BLaER1 (cell line): ENCODE data around the gene C8G.

Experiments
- H3K27ac ChIP-seq: shearing (Covaris generic); formaldehyde crosslinking; 2 replicates; pipeline ENCODE4 v1.8.1; 2022
- H3K27me3 ChIP-seq: shearing (Covaris generic); formaldehyde crosslinking; 2 replicates; pipeline ENCODE4 v1.8.1; 2022
- H3K36me3 ChIP-seq: shearing (Covaris generic); formaldehyde crosslinking; 2 replicates; pipeline ENCODE4 v1.8.1; 2022
- H3K4me1 ChIP-seq: shearing (Covaris generic); formaldehyde crosslinking; 2 replicates; pipeline ENCODE4 v1.8.1; 2022
- H3K4me2 ChIP-seq: shearing (Covaris generic); formaldehyde crosslinking; 2 replicates; pipeline ENCODE4 v1.8.1; 2022
- H3K4me3 ChIP-seq: shearing (Covaris generic); formaldehyde crosslinking; 2 replicates; pipeline ENCODE4 v1.8.1; 2022
- H3K9ac ChIP-seq: shearing (Covaris generic); formaldehyde crosslinking; 2 replicates; pipeline ENCODE4 v1.8.1; 2022
- H3K9me3 ChIP-seq: shearing (Covaris generic); formaldehyde crosslinking; 2 replicates; pipeline ENCODE4 v1.8.1; 2022
- H4K20me1 ChIP-seq: shearing (Covaris generic); formaldehyde crosslinking; 2 replicates; pipeline ENCODE4 v1.8.1; 2022
- Cebpa-rat ChIP-seq: shearing (Covaris generic); IDR thresholded peaks from 2 replicates; pipeline ENCODE4 v1.8.1; 2022

The C8G gene

GRCh38 chr9:136920069-136920468, 25.0 kb upstream of the C8G start:
- peaks cover 99% of the 10 kb centered on the region for H3K36me3 ChIP-seq
- peaks cover 28% of the 10 kb centered on the region for H4K20me1 ChIP-seq
- no peak overlapping the region for H3K27ac ChIP-seq
- no peak for TF ChIP-seq Cebpa-rat
- H3K27me3 ChIP-seq, result no peaks in the 10 kb centered on the region
- no peak overlapping the region for H3K4me2 ChIP-seq
- H3K4me1 ChIP-seq, result no peaks in the 10 kb centered on the region
- H3K4me3 ChIP-seq, result no peak overlapping the region
- H3K9me3 ChIP-seq, result no peaks in the 10 kb centered on the region
- H3K9ac ChIP-seq, result no peak overlapping the region

DNA sequence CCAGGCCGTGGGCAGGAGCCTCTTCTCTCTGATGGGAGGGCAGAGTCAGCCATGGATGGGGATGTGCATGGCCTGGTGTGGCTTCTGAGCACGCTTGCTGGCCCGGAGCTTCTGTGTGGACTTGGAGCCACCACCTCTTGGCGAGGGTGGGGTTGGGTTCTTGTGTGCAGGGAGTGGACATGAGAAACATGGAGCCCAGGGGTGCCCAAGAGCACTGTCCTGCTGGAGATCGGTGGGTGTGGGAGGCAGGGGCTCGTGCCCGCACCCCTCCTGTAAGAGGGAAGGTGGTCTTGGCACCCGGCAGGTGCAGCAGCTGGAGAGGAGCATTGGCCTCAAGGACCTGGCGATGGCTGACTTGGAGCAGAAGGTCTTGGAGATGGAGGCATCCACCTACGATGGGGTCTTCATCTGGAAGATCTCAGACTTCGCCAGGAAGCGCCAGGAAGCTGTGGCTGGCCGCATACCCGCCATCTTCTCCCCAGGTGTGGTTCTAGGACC, 24.3 kb upstream of the C8G start:
- Histone ChIP-seq H3K36me3 (peaks cover 99% of the 10 kb centered on the region), H3K27ac (no peak overlapping the region), H3K4me2 (no peak overlapping the region), H3K9me3 (no peaks in the 10 kb centered on the region), H3K4me1 (no peaks in the 10 kb centered on the region), H3K4me3 (no peak overlapping the region), H3K27me3 (no peaks in the 10 kb centered on the region), H4K20me1 (peaks cover 21% of the 10 kb centered on the region), H3K9ac (no peak overlapping the region)
- TF ChIP-seq Cebpa-rat, result no peak

- H3K9me3 ChIP-seq, result no peaks in the 10 kb centered on the region
- H3K27ac ChIP-seq, result no peak overlapping the region
- peaks cover 21% of the 10 kb centered on the region for H4K20me1 ChIP-seq
- H3K4me3 ChIP-seq, result no peak overlapping the region
- no peaks in the 10 kb centered on the region for H3K4me1 ChIP-seq
- no peak overlapping the region for H3K4me2 ChIP-seq
- H3K9ac ChIP-seq, result no peak overlapping the region
- no peaks in the 10 kb centered on the region for H3K27me3 ChIP-seq
- TF ChIP-seq Cebpa-rat, result no peak
- H3K36me3 ChIP-seq, result peaks cover 99% of the 10 kb centered on the region
These were observed 23.7 kb upstream of the C8G start for GRCh38 chr9:136921307-136921706.

GRCh38 chr9:136921718-136922117, 23.3 kb upstream of the C8G start:
- H3K4me2 ChIP-seq, result no peak overlapping the region
- H3K27me3 ChIP-seq, result no peaks in the 10 kb centered on the region
- no peaks in the 10 kb centered on the region for H3K9me3 ChIP-seq
- no peak for TF ChIP-seq Cebpa-rat
- H4K20me1 ChIP-seq, result peaks cover 21% of the 10 kb centered on the region
- H3K4me3 ChIP-seq, result no peak overlapping the region
- H3K4me1 ChIP-seq, result no peaks in the 10 kb centered on the region
- H3K36me3 ChIP-seq, result peaks cover 99% of the 10 kb centered on the region
- no peak overlapping the region for H3K9ac ChIP-seq
- H3K27ac ChIP-seq, result no peak overlapping the region

DNA sequence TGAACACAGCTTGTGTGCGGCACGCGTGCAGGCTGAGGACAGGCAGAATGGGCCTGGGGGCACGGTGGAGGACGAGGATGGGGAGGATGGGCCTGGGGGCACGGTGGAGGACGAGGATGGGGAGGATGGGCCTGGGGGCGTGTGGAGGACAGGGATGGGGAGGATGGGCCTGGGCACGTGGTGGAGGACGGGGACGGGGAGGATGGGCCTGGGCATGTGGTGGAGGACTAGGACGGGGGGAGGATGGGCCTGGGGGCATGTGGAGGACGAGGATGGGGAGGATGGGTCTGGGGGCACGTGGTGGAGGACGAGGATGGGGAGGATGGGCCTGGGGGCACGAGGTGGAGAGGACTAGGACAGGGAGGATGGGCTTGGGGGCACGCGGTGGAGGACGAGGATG, 22.5 kb upstream of the C8G start:
- peaks cover 99% of the 10 kb centered on the region for H3K36me3 ChIP-seq
- no peak overlapping the region for H3K4me3 ChIP-seq
- no peak overlapping the region for H3K27ac ChIP-seq
- TF ChIP-seq Cebpa-rat, result no peak
- no peaks in the 10 kb centered on the region for H3K27me3 ChIP-seq
- peaks cover 21% of the 10 kb centered on the region for H4K20me1 ChIP-seq
- H3K4me1 ChIP-seq, result no peaks in the 10 kb centered on the region
- no peaks in the 10 kb centered on the region for H3K9me3 ChIP-seq
- H3K4me2 ChIP-seq, result no peak overlapping the region
- H3K9ac ChIP-seq, result no peak overlapping the region

DNA sequence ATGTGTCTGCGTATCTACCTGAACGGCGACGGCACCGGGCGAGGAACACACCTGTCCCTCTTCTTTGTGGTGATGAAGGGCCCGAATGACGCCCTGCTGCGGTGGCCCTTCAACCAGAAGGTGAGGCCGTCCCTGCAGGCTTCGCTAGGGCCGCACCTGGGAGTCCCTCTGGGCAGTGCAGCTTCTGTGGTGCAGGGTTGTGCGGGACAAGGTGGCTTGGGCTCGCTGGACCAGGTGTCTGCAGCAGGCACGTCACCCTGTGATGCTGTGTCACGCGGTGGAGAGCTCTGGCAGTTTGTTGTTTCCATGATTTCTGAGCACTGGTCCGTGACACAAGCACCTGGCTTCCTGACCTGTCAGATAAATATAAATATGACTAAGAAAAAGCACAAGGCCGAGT, 21.2 kb upstream of the C8G start:
- no peak overlapping the region for H3K4me3 ChIP-seq
- no peak for TF ChIP-seq Cebpa-rat
- H3K4me1 ChIP-seq, result no peaks in the 10 kb centered on the region
- H3K36me3 ChIP-seq, result peaks cover 99% of the 10 kb centered on the region
- H3K9ac ChIP-seq, result no peak overlapping the region
- no peaks in the 10 kb centered on the region for H3K9me3 ChIP-seq
- H3K27ac ChIP-seq, result no peak overlapping the region
- H3K27me3 ChIP-seq, result no peaks in the 10 kb centered on the region
- H4K20me1 ChIP-seq, result peaks cover 31% of the 10 kb centered on the region
- no peak overlapping the region for H3K4me2 ChIP-seq

DNA sequence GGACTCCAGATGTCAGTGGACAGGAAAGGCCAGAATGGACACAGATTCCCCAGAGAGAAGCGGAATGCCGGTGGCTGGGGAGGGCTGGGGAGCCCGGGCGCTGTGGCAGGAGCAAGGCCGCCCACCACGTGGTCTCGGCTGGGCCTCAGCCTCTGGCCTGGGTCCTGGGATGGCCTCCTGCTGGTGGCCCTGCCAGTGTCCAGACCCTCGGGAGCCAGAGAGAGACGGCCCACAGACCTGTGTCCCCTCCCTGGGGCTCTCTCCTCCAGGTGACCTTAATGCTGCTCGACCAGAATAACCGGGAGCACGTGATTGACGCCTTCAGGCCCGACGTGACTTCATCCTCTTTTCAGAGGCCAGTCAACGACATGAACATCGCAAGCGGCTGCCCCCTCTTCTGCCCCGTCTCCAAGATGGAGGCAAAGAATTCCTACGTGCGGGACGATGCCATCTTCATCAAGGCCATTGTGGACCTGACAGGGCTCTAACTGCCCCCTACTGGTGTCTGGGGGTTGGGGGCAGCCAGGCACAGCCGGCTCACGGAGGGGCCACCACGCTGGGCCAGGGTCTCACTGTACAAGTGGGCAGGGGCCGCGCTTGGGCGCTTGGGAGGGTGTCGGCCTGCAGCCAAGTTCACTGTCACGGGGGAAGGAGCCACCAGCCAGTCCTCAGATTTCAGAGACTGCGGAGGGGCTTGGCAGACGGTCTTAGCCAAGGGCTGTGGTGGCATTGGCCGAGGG, 19.5 kb upstream of the C8G start:
- Histone ChIP-seq H3K27me3 (no peaks in the 10 kb centered on the region), H4K20me1 (peaks cover 31% of the 10 kb centered on the region), H3K9ac (no peak overlapping the region), H3K27ac (no peak overlapping the region), H3K36me3 (peaks cover 99% of the 10 kb centered on the region), H3K9me3 (no peaks in the 10 kb centered on the region), H3K4me3 (no peak overlapping the region), H3K4me2 (no peak overlapping the region), H3K4me1 (no peaks in the 10 kb centered on the region)
- no peak for TF ChIP-seq Cebpa-rat

DNA sequence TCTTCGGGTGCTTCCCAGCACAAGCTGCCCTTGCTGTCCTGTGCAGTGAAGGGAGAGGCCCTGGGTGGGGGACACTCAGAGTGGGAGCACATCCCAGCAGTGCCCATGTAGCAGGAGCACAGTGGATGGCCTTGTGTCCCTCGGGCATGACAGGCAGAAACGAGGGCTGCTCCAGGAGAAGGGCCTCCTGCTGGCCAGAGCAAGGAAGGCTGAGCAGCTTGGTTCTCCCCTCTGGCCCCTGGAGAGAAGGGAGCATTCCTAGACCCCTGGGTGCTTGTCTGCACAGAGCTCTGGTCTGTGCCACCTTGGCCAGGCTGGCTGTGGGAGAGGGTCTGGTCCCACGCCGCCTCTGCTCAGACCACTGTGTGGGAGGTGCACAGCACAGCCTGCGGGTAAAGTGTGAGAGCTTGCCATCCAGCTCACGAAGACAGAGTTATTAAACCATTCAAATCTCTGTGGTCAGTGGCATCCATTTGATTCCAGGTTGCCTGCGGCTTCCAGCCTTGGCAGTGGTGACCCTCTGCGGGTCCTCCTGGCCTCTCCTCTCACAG, 18.8 kb upstream of the C8G start:
- Histone ChIP-seq H3K27me3 (no peaks in the 10 kb centered on the region), H3K4me3 (no peak overlapping the region), H3K9ac (no peak overlapping the region), H3K27ac (no peak overlapping the region), H3K4me1 (no peaks in the 10 kb centered on the region), H4K20me1 (peaks cover 31% of the 10 kb centered on the region), H3K9me3 (no peaks in the 10 kb centered on the region), H3K36me3 (peaks cover 99% of the 10 kb centered on the region), H3K4me2 (no peak overlapping the region)
- no peak for TF ChIP-seq Cebpa-rat

GRCh38 chr9:136926749-136927148, 18.3 kb upstream of the C8G start:
- TF ChIP-seq Cebpa-rat, result no peak
- Histone ChIP-seq H3K36me3 (peaks cover 99% of the 10 kb centered on the region), H4K20me1 (peaks cover 31% of the 10 kb centered on the region), H3K27me3 (no peaks in the 10 kb centered on the region), H3K4me2 (no peak overlapping the region), H3K4me3 (no peak overlapping the region), H3K9me3 (no peaks in the 10 kb centered on the region), H3K4me1 (no peaks in the 10 kb centered on the region), H3K27ac (no peak overlapping the region), H3K9ac (no peak overlapping the region)

DNA sequence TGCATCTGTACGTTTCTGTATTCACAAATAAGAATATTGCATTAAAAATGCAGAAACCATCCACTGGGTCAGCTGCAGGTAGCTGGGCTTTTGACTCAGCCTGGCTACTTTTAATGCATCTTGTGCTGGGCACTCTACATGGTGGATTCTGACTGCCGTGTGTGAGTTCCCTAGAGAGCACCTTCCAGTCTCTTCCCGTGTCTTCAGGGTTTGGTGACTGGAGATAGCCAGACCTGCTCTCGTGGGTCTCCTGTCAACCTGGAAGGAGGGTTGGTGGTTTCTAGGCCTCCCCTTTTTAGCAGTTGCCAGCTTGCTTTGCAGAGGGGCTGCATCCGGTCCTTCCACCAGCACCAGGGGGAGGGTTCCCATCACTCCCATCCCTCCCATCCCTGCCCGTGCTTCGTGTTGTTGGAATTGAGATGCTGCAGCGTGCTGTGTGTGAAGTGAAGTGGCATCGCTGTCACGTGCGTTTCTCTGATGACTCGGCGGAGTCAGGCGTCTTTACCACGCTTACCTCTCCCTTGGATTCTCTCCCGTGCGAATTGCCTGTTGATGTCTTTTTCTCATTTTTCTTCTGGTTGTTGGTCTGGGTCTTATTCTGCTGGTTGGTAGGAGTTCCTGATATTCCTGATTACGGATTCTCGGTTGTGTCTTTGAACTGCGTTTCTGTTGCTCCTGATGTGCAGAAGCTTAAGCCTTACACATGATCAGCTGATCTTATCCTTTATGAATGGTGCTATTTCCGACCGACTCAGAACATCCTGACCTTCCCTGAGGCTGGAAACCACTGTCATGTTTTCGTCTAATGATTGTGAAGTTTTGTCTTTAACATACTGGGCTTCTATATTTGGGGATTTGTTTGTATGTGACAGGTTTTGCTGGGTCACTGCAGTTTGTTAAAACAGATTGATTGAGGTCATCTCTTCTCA, 17.4 kb upstream of the C8G start:
- H4K20me1 ChIP-seq, result peaks cover 31% of the 10 kb centered on the region
- no peak overlapping the region for H3K4me3 ChIP-seq
- H3K9ac ChIP-seq, result 0 out of 2 replicates have a peak overlapping the region, but pooled peaks have one; percentile 8
- H3K9me3 ChIP-seq, result no peaks in the 10 kb centered on the region
- no peaks in the 10 kb centered on the region for H3K4me1 ChIP-seq
- no peak overlapping the region for H3K27ac ChIP-seq
- TF ChIP-seq Cebpa-rat, result no peak
- no peak overlapping the region for H3K4me2 ChIP-seq
- H3K36me3 ChIP-seq, result peaks cover 91% of the 10 kb centered on the region
- H3K27me3 ChIP-seq, result no peaks in the 10 kb centered on the region
